Epithelial cell of prostate (primary cell): ENCODE measurements around the gene SLCO4A1.

Experiments
- DNase-seq: peaks from one replicate; pipeline ENCODE4 v3.0.0-alpha.2; 2011; ENCODE audit warnings: low read depth, low spot score
- H3K27ac ChIP-seq: fragments of 450-650 bp; 2 replicates; pipeline ENCODE4 v1.5.1; 2017; ENCODE audit warnings: mild to moderate bottlenecking

SLCO4A1 gene

GRCh38 chr20:62605236-62605943 is 36.9 kb upstream of the SLCO4A1 start:
- DNase-seq = no peak
- H3K27ac ChIP-seq = no peak overlapping the region

DNA sequence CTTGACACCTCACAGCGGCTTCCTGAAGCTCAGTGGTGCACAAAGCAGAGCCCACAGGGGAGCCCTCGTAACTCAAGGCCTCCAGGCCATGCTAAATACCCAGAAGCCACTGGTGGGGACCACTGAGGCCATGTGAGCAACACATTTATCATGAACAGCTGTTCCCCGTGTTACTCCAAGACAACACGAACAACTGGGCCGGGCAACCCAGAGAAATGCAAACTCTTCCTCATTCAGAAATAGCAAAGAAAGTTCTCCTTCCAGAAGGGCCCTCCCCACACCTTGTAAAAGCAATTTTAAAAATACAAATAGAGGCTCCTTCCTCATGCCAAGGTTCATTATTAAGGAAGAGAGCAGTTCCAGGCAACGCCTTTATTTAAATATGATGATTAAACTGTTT is 36.3 kb upstream of the SLCO4A1 start:
- no peak for DNase-seq
- no peak overlapping the region for H3K27ac ChIP-seq

GRCh38 chr20:62606551-62607201 is 35.6 kb upstream of the SLCO4A1 start:
- no peak for DNase-seq
- H3K27ac ChIP-seq = no peak overlapping the region

GRCh38 chr20:62607366-62608217 is 34.7 kb upstream of the SLCO4A1 start:
- DNase-seq = no peak
- H3K27ac ChIP-seq = no peak overlapping the region

GRCh38 chr20:62608218-62608565 is 34.1 kb upstream of the SLCO4A1 start:
- no peak for DNase-seq
- no peak overlapping the region for H3K27ac ChIP-seq

GRCh38 chr20:62609279-62609720 is 33.0 kb upstream of the SLCO4A1 start:
- H3K27ac ChIP-seq = no peak overlapping the region
- no peak for DNase-seq

DNA sequence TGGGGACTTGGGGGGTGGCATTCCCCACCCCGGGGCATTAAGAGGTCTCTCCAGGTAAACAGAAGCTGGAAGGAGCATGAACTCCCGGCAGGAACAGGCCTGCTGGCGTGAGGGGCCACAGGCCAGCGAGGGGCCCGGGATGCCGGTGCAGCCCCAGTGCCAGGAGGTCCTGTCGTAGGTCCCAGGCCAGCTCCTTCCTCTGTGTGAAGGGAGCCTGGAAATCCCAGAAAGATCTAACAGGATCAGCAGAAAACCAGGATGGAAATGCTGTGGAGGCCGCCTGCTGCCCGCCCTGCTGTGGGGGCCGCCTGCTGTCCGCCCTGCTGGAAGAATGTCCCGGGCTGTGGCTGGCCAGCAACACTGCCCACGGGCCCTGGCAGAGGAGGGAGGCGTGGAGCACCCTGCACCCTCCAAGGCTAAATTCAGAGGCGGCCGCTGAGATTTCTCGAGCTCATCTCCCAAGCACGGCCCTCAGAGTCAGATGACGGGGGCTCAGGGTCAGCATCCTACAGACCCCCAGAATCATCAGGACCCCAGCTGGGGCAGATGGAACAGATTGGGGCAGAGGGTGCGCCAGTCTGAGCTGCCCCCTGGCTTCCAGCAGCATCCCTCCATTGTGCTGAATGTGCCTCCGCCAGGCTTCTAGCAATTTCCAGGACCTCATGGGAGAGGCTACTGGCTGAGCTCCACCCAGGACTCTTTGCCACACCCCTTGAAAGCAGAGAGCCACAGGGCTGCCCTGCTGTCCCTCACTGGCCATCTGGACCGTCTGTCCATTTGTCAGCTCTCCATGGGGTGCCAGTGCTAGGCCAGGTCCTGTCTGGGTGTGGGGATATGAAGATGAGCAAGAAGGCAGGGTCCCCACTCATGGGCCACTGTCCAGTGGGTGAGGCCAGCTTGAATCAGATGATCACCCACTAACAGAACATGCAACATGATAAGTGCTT is 32.2 kb upstream of the SLCO4A1 start:
- no peak overlapping the region for H3K27ac ChIP-seq
- DNase-seq = no peak

DNA sequence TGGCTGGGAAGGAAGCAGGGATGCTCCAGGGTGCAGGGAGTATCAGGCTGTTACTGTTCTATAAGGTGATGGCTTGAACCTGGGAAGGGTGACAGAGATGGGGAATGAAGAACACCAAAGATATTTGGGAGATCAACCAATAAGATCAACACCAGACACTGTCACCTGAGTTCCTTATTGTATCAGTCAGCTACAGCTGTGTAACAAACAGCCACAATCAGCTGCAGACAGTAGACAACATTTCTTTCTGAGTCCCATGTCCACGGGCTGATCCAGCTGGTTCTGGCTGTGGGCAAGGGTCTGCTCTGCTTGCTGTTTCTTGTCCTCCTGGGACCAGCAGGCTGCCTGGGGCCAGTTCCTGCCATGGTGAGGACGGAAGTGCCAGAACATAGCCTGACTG is 31.3 kb upstream of the SLCO4A1 start:
- no peak overlapping the region for H3K27ac ChIP-seq
- no peak for DNase-seq

DNA sequence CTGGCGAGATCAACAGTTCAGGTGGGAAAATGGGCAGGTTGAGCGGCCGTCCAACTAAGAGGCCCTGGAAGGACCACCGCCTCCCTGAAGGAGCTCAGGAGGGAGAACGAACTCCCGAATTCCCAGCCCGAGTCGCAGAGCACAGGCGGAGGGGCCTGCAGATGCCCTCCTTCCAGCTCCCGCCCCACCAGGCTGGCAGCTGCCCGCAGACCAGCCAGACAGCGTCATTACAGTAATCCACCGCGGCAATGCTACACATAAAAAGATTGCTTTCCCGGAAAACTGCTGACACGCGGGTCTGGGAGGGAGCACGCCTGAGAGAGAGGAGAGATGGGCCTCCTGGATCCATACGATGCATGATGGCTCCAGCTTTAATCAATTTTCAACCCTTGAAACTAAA is 30.5 kb upstream of the SLCO4A1 start:
- H3K27ac ChIP-seq = no peak overlapping the region
- DNase-seq = no peak

DNA sequence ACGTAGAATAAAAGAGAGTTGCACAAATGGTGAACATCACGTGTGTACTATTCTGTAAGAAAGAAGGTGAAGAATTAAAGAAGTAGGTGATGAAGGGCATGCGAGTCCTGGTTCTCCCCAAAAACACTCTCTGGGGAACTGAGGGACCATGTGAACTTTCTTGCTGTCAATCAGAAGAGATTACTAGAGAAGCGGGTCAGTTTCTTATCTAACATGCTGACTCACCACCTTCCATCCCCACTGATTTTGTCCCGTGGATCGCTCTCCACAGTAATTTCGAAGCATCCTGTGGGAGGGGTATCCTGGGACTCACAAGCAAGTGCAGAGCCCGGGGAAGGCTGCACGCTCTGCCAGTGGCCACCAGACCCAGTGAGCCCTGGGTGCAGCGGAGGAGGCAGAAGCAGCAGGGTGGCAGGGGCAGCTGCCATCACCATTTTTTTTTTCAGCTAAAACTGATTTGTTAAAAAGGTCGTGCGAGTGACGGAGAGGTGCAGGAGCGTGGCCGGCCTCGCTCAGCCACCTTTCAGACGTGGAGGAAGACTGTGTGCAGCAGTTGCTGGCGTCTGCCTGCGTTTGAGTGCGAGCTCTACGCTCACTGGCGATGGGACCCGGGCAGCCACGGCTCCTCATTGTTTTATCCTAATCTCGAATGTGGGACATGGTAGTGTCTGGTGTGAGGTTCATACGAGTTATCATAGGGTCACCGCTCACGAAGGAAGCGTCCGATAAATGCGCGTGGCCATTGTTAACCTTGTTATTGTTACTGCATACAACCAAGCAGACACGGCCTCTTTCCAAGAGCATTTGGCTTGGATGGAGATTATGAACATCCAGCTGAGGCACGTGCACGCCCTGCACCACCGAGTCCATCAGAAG is 28.0 kb upstream of the SLCO4A1 start:
- DNase-seq = no peak
- no peak overlapping the region for H3K27ac ChIP-seq

- no peak for DNase-seq
Observed at GRCh38 chr20:62614961-62615680, 27.2 kb upstream of the SLCO4A1 start.

GRCh38 chr20:62615750-62616251 is 26.5 kb upstream of the SLCO4A1 start:
- DNase-seq = no peak

More at GRCh38 chr20:62614961-62615680, 27.2 kb upstream of the SLCO4A1 start:
- no peak overlapping the region for H3K27ac ChIP-seq

GRCh38 chr20:62616728-62617621 is 25.3 kb upstream of the SLCO4A1 start:
- no peak for DNase-seq
- H3K27ac ChIP-seq = no peak overlapping the region

More at GRCh38 chr20:62615750-62616251, 26.5 kb upstream of the SLCO4A1 start:
- H3K27ac ChIP-seq = no peak overlapping the region

DNA sequence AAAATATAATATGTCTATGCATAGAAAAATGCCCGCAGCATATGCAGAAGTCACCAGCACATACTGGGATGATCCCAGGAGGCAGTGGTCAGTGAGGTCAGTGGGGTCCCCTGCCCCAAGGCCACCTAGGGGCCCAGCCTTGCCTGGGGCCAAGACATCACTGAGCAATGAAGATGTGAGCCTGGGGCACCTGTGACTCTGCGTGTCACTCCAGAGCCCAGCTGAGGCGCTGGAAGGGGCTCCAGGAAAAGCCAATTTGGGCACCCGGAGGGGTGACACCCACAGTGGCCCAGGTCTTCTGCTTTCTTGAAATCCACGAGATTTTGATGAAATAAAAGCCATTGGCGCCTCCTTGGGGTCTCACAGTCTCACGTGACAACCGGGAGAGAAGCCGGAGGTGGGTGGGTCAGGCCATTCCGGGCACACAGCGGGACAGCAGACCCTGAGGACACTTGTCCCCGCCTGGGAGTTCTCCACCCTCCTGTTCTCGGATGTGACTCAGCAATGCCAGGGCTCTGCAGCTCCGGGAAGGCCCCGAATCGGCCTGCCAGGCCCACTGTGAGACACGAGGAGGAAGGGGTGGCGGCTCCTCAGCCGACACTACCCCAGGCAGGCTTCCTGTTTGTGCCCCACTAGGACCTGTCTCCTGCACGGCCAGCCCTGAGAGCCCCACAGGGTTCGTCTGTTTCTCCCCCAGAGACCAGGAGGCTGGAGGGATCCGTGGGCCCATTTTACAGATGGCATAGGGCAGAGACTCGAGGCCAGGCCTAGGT is 24.4 kb upstream of the SLCO4A1 start:
- DNase-seq = no peak
- H3K27ac ChIP-seq = no peak overlapping the region

DNA sequence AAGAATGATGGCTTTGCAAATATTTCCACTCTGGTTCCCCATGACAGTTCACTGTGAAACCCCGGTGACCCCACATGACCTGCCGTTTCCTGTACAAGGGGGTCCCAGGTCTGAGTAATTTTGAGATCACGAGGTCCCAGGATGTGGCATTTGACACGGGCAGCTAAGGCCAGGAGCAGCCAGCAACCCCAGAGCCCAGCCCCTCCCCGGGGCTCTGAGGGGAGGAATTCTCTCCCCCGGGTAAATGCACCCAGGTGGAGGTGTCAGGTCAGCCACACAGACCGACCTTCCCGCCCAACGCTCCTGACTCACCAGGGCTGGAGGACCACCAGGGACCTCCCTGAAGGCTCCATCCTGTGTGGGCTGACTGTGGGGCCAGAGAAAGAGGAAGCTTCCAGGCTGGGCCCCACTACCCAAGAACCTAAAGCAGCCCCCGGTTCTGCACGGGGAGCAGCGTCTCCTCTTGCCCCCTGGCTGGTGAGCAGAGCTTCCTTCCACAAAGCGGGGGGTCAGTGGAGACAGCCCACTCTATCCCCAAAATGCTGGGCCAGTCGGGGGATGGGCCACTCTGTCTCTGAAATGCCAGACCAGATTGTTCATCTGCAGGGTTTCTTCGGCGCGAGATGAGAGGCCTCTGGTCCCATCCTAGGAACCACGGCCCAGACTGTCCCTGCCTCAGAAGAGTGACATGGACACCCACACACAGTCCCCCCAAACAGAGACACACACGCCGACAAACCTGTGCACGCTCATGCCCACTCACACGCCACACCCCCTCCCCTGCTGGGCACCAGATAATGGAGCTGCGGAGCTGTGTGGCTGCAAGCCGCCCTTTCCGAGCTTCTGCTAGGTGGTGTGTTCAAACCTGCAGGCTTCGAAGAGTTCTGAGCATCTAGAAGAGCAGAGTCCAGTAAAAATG is 23.4 kb upstream of the SLCO4A1 start:
- no peak overlapping the region for H3K27ac ChIP-seq
- DNase-seq = no peak
